DND-41 (cell line): ENCODE data around the gene RIOX2.

Source experiments
- EZH2 ChIP-seq: IDR thresholded peaks from 3 replicates; pipeline ENCODE4 v1.6.1; 2012; ENCODE audit warnings: borderline replicate concordance, low read depth, mild to moderate bottlenecking, moderate library complexity, low read length, inconsistent platforms; ENCODE audit not compliant: severe bottlenecking
- TF ChIP-seq, protein P1 (sequence below): IDR thresholded peaks from 2 replicates; pipeline ENCODE4 v1.5.1; 2012; ENCODE audit warnings: borderline replicate concordance, low read length, moderate library complexity, mild to moderate bottlenecking; ENCODE audit not compliant: poor library complexity, severe bottlenecking; ENCODE audit errors: extremely low read depth

DNA sequence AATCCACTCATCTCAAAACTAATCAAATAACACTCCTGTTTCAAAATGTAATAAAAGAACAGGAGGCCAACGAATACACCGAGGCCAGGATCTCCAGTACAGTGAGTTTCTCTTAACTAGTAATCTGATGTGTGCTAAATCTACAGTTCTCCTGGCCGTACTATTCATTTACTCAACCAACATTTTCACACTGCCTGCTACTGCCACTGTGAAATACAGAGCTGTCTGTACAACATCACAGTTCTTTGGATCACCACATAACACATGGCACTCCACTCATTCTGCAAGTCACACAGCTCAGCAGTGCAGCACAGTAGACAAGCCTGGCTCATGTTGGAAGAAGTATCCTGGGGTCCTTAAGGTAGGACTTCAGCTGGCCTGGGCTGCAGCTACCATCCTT, 21.9 kb downstream of the RIOX2 start:
- TF ChIP-seq, protein P1, sequence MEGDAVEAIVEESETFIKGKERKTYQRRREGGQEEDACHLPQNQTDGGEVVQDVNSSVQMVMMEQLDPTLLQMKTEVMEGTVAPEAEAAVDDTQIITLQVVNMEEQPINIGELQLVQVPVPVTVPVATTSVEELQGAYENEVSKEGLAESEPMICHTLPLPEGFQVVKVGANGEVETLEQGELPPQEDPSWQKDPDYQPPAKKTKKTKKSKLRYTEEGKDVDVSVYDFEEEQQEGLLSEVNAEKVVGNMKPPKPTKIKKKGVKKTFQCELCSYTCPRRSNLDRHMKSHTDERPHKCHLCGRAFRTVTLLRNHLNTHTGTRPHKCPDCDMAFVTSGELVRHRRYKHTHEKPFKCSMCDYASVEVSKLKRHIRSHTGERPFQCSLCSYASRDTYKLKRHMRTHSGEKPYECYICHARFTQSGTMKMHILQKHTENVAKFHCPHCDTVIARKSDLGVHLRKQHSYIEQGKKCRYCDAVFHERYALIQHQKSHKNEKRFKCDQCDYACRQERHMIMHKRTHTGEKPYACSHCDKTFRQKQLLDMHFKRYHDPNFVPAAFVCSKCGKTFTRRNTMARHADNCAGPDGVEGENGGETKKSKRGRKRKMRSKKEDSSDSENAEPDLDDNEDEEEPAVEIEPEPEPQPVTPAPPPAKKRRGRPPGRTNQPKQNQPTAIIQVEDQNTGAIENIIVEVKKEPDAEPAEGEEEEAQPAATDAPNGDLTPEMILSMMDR, result no peak
- no peak for TF ChIP-seq EZH2
